HG03432 (cell line): ENCODE data around the gene VSIG4.
A peak's percentile ranks its signal among the peaks of the same experiment; 100 is the strongest.

Source experiments
- ATAC-seq: cut with Tn5 transposase; IDR thresholded peaks from one replicate; pipeline ENCODE4 v1.9.1; 2021; ENCODE audit warnings: mild to moderate bottlenecking, moderate library complexity; ENCODE audit not compliant: unreplicated experiment

VSIG4 gene

DNA sequence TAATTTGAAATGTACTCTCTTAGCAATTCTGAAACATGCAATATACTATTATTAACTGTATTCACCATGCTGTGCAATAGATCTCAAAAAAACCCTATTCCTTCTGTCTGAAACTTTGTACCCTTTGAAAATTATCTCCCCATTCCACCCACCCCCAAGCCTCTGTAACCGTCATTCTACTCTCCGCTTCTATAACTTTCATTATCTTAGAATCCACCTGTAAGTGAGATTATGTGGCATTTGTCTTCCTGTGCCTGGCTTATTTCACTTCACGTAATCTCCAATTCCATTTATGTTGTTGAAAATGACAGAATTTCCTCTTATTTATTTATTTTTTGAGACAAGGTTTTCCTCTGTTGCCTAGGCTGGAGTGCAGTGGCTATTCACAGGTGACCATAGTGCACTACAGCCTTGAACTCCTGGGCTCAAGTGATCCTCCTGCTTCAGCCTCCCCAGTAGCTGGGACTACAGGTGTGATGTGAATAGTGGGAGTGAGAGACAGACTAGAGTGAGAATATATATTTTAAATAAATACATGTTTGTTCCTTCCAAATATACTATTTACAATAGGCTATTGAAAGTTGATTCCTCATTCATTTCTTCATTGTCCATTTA lies 30.5 kb downstream of the VSIG4 start:
- ATAC-seq, result no peak

DNA sequence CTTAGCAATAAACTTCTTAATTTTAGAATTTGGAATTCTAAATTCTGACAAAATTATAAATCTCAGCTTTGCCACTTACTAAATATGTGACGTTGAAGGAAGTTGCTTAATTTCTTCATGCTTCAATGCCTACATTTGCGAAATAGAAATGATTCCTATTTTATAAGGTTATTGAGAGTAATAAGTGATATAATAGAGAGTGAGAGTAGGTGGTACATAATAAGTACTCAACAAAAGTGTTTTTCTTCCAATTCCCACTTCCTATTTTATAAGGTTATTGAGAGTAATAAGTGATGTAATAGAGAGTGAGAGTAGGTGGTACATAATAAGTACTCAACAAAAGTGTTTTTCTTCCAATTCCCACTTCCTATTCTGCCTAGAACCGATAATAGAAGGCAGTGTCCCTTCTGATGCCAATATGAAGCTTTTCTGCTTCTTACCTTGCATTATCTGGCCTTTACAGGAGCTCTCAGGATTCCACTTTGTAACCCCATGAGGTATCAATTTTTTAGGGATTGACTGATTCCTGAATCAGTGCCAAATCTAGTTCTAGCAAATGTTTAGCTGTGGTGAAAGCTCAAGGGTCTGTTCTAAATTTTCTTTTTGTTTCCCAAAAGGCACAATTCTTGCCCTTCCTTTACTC lies 31.4 kb downstream of the VSIG4 start:
- no peak for ATAC-seq

DNA sequence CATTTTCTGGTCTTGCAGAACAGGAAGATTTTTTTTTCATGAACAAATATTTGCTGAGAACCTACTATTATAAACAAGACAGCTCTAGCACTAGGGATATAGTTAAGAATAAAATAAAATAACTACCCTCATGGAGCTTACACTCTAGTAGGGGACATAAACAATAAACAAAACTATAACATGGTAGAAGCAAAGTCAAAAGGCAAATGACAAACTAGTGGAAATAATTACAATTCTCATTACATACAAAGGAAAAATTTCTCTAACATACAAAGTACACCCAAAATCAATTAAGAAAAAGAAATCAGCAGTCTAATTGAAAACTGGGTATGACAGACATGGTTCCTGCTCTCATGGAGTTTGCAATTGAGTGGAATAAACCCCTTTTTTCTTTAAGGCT lies 32.0 kb downstream of the VSIG4 start:
- ATAC-seq, result no peak

DNA sequence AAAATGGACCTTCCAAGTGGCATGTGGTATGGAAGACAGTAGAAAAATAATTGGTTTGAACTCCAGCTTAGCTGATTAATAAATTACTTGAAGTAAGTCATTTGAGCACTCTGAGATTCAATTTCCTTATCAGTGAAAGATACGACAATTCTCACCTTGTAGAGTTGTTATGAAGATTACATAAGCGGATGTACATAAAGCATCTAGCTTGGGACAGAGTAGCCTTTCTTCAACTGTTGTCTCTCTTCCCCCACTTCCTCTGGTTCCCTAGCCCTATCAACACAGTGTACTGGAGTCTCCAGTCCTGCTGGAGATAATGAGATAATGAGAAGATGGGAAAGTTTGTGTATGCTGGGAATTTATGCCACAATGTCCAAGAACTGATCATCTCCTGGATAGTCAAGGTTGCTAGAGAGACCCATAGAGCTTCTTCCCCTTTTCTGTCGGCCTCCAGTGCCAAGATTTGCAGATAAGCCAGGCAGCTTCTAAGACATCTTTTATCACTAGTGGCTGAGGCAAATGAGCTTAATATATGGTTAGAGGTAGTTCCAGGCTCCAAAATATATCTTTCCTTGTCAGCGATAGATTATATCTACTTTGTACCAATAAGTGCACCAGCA lies 33.9 kb downstream of the VSIG4 start:
- no peak for ATAC-seq

- no peak for ATAC-seq
Observed at GRCh38 chrX:66004928-66005829, 34.7 kb downstream of the VSIG4 start.

DNA sequence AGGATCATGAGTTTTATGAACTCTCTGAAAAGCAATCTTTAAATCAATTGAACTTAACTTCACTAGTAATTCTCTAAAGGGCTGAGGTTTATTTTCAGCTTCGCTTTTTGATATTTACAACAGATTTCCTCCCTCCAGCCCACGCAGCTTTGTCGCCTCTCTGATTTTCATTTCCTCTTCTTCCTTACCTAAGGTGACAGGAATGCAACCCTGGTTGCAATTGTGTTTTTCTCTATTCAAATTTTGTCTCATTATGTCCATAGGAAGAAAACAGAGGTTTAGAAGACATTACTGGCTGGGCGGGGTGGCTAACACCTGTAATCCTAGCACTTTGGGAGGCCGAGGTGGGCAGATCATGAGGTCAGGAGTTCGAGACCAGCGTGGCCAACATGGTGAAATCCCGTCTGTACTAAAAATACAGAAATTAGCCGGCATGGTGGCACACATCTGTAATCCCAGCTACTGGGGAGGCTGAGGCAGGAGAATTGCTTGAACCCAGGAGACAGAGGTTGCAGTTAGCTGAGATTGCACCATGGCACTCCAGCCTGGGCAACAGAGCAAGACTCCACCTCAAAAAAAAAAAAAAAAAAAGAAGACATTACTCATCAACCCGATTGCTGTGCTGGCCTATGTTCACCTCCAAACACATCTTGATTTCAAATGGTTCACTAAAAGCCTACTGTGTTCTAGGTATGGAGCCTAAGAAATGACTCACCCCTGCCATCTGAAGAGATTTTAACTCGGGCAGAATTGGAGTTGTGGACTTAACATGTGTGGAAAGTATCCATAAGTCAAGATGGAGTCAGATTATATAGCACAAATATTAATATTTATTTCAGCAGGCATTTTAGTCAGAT lies 36.8 kb downstream of the VSIG4 start:
- ATAC-seq, result peak; percentile 71

- no peak for ATAC-seq
Observed at GRCh38 chrX:66001596-66001995, 38.3 kb downstream of the VSIG4 start.

GRCh38 chrX:66000628-66001272 lies 39.1 kb downstream of the VSIG4 start:
- no peak for ATAC-seq

GRCh38 chrX:66000178-66000577 lies 39.7 kb downstream of the VSIG4 start:
- no peak for ATAC-seq

DNA sequence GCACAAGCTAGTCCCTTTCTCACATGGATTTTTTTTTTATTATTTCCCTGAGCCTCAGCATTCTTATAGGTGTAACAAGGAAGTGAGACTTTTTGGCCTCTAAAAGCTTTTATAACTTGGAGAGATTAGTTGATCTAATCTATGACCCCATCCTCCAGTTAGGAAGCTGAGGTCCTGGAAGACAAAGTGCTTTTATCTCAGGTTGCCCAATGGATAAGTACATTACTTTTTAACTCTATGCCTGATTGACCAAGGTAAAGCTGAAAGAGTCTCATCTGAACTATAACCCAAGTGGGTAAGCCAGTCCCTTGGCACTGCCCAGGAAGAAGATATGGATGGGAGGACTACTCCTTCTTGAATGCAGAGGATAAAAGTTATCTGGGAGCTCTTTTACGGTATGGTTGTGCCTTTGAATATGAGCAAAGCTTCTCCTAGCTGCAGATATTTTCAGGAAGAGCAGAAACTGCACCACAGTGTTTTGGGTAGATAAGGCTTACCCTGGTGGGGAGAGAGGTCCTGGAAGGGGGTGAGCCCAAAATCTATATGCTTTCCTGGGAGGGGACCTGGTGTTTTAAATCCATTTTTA lies 40.2 kb downstream of the VSIG4 start:
- ATAC-seq, result no peak

DNA sequence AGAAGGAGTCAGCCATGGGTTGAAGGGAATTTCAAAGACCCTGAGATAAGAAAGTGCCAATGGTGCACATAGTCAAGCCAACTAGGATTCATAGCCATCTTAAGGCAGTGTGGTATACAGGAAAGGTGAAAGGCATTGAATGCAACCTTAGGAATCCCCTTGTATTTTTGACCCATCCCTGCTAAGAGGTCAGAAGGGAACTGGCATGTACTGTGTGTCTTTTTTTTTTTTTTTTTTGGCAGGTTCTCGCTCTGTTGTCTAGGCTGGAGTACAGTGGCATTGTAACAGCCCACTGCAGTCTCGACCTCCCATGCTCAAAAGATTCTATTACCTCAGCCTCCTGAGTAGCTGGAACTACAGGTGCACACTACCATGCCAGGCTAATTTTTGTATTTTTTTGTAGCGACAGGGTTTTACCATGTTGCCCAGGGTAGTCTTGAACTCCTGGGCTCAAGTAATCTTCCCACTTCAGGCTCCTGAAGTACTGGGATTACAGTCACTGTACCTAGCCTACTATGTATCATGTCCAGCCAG lies 40.8 kb downstream of the VSIG4 start:
- no peak for ATAC-seq

- ATAC-seq, result no peak
Observed at GRCh38 chrX:65997978-65998717, 41.7 kb downstream of the VSIG4 start.

- ATAC-seq, result no peak
Observed at GRCh38 chrX:65994519-65995506, 45.1 kb downstream of the VSIG4 start.

- no peak for ATAC-seq
Observed at GRCh38 chrX:65993915-65994460, 45.9 kb downstream of the VSIG4 start.

DNA sequence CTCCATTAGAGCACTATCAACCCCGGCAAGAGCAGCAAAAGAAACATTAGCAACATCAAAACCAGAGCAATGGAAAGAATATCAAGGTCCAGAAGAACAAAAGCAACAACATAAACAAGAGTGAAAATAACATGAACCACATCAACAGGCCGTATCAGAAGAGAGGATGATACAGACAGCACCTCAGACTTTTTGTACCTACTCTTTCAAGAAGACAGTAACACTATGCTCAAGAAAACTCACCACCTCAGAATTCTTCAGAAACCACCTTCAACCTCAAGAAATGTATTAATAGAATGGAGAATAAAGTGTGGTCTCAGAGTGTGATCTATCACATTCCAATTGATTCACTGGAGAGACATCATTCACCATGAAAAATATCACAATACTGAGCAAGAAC lies 46.5 kb downstream of the VSIG4 start:
- ATAC-seq, result no peak

GRCh38 chrX:65990702-65991101 lies 49.2 kb downstream of the VSIG4 start:
- no peak for ATAC-seq

- ATAC-seq, result no peak
Observed at GRCh38 chrX:65987811-65988210, 52.1 kb downstream of the VSIG4 start.
